GM20000 (cell line): ENCODE data around the gene C2.

Experiments
- DNase-seq: peaks from one replicate; pipeline ENCODE4 v3.0.0; 2012; ENCODE audit warnings: low spot score
- TF ChIP-seq, protein P1 (sequence below): IDR thresholded peaks from 2 replicates; pipeline ENCODE4 v1.5.1; 2012; ENCODE audit warnings: mild to moderate bottlenecking, control low read depth; ENCODE audit errors: extremely low read depth, missing control alignments

C2 gene

GRCh38 chr6:31882344-31882743, 45.2 kb upstream of the C2 start:
- no peak for DNase-seq
- TF ChIP-seq, protein P1, sequence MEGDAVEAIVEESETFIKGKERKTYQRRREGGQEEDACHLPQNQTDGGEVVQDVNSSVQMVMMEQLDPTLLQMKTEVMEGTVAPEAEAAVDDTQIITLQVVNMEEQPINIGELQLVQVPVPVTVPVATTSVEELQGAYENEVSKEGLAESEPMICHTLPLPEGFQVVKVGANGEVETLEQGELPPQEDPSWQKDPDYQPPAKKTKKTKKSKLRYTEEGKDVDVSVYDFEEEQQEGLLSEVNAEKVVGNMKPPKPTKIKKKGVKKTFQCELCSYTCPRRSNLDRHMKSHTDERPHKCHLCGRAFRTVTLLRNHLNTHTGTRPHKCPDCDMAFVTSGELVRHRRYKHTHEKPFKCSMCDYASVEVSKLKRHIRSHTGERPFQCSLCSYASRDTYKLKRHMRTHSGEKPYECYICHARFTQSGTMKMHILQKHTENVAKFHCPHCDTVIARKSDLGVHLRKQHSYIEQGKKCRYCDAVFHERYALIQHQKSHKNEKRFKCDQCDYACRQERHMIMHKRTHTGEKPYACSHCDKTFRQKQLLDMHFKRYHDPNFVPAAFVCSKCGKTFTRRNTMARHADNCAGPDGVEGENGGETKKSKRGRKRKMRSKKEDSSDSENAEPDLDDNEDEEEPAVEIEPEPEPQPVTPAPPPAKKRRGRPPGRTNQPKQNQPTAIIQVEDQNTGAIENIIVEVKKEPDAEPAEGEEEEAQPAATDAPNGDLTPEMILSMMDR, result no peak

DNA sequence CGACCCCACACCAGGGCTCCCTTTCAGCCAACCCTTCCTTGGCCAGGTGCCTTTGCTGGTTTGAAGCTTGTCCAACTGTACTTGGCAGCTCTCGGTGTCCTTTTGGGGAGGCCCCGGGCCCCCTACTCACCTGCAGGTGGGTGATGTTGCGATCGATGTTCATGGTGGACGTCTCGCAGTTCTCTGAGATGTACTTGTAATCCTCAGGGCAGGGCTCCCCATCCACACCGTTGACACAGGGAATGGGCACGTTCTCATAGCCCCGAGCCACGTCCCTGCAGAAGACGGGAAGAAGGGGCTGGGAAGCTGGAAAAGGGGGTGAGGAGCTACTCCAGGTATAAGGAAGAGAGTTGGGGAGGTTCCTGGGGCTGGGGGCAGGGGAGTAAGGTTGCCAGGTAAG, 43.8 kb upstream of the C2 start:
- DNase-seq, result no peak
- TF ChIP-seq, protein P1, result no peak

GRCh38 chr6:31884528-31885035, 42.9 kb upstream of the C2 start:
- no peak for DNase-seq
- TF ChIP-seq, protein P1, result no peak

DNA sequence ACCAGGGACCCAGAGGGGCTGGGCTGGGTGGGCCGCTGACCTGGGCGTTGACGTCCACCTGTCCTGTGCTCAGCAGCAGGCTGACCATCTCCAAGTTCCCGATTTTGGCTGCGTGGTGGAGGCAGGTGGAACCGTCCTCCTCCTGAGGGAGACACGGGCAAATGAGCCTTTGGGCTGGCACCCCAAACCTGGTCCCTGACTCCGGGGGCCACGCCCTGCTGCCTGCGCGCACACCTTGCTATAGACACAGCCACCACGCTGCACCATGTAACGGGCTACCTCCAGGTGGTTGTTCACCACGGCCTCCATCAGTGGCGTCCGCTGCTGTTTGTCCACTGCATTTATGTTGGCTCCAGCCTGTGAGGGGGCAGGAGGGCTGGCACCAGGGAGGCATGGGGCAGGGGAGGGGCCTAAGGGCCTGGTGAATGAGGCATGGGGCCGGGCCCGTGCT, 41.0 kb upstream of the C2 start:
- TF ChIP-seq, protein P1, result no peak
- no peak for DNase-seq

- TF ChIP-seq, protein P1, result no peak
- no peak for DNase-seq
These were observed 40.1 kb upstream of the C2 start for GRCh38 chr6:31887173-31888007.

DNA sequence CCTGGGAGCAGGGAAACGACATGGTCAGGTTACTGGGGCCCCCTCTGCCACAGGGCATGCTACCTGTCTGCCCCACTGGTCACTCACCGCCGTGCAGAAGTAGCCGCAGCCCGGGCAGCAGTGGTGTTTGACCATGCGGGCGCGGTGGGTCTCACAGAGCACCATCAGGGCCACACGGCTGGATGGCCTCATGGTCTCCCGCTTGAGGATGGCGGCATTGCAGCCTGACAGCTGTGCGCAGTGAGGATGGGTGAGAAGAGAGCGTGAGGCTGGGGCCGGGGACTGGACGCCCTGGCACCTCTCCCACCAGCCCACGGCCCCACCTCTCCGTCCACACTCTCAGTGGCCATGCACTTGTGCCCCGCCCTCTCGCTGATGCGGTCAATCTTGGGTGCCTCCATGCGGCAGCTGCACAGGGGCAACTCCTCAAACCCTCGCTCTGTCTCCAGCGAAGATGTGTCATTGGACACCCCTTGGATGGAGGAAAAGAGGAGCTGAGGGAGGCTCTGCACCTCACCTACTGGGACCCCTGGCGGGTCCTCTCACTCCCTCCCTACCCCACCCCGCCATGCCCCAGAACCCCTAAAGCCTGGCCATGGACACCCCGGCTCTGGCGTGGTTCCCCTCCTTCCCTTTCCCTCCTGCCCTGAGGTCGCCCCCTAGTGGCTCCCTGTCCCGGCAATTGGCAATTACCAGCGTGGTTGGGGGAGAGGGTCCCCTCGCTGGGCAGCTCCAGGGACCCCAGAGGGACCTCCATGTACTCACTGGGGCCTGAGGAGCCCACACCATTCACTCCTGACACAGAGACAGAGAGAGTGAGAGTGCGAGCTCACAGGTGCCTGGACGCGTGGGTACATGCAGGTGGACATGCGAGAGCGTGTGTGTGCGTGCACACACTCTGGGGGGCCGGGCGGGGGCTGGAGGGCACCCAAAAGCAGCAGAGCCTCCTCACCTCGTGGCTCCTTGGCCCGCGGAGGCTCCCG, 39.0 kb upstream of the C2 start:
- TF ChIP-seq, protein P1, result peak; percentile 45
- peak; percentile 71 for DNase-seq
